ENCODE results near the gene GAL3ST2.

Gene GAL3ST2

GRCh38 chr2:241850544-241851324 is 74.1 kb downstream of the GAL3ST2 start:
- Histone ChIP-seq H3K4me1 (no peaks in the 10 kb centered on the region), H3K9me3 (no peaks in the 10 kb centered on the region), H3K27me3 (peaks cover 0 to 53% of the 10 kb centered on the region in 2 donors), H3K36me3 (no peaks in the 10 kb centered on the region), H3K27ac (no peak overlapping the region), H3K4me3 (no peak overlapping the region)
- intact Hi-C loops (cut with DNase I; ENCODE audit: low total_unique reads): no loop called here
- no peak for TF ChIP-seq CTCF (IDR thresholded peaks at IDR 0.05)
- DNase-seq: no peak

- no peak for DNase-seq
- no peaks in the 10 kb centered on the region for H3K36me3 ChIP-seq
- no peak overlapping the region for H3K27ac ChIP-seq
- peaks cover 0 to 53% of the 10 kb centered on the region in 2 donors for H3K27me3 ChIP-seq
- intact Hi-C loops (cut with DNase I; ENCODE audit: low total_unique reads): no loop called here
- TF ChIP-seq CTCF (IDR thresholded peaks at IDR 0.05): no peak
- H3K4me3 ChIP-seq: no peak overlapping the region
- no peaks in the 10 kb centered on the region for H3K4me1 ChIP-seq
- no peaks in the 10 kb centered on the region for H3K9me3 ChIP-seq
Observed at GRCh38 chr2:241851325-241852115, 74.9 kb downstream of the GAL3ST2 start.

GRCh38 chr2:241852116-241852980 is 75.7 kb downstream of the GAL3ST2 start:
- Histone ChIP-seq H3K27me3 (peaks cover 0 to 60% of the 10 kb centered on the region in 2 donors), H3K9me3 (no peaks in the 10 kb centered on the region), H3K4me3 (no peak overlapping the region), H3K4me1 (no peaks in the 10 kb centered on the region), H3K27ac (no peak overlapping the region), H3K36me3 (no peaks in the 10 kb centered on the region)
- DNase-seq: no peak
- intact Hi-C loops (cut with DNase I; ENCODE audit: low total_unique reads): no loop called here
- TF ChIP-seq CTCF (IDR thresholded peaks at IDR 0.05): no peak

GRCh38 chr2:241852981-241853631 is 76.5 kb downstream of the GAL3ST2 start:
- Histone ChIP-seq H3K27me3 (peaks cover 0 to 67% of the 10 kb centered on the region in 2 donors), H3K9me3 (no peaks in the 10 kb centered on the region), H3K36me3 (no peaks in the 10 kb centered on the region), H3K4me1 (no peaks in the 10 kb centered on the region), H3K27ac (no peak overlapping the region), H3K4me3 (no peak overlapping the region)
- DNase-seq: peak in 1 of 2 donors; percentile 63
- TF ChIP-seq CTCF (IDR thresholded peaks at IDR 0.05): no peak
- intact Hi-C loops (cut with DNase I; ENCODE audit: low total_unique reads): no loop called here

Data from tibial artery (tissue), 4 donors.